HepG2 (cell line): Measurements from ENCODE around the gene ATP6V0A1. TPM values are rescaled to one million over a fixed set of nuclear protein-coding genes. Genes with fewer than 3 reads are reported as not detected.

Source experiments
- FOXP1 ChIP-seq, 2 experiments: fragments of 450-650 bp in 1 of 2; IDR thresholded peaks; 2 replicates each; pipeline ENCODE4 v1.6.1; 2017 to 2018; ENCODE audit warnings: antibody characterized with exemption in 1 of 2
- GABPB1 ChIP-seq: IDR thresholded peaks from 2 replicates; pipeline ENCODE4 v1.6.1; 2016; ENCODE audit warnings: mild to moderate bottlenecking, missing genetic modification reagents, moderate library complexity, missing compliant biosample characterization
- HIVEP1 ChIP-seq: sonication (generic); formaldehyde crosslinking; IDR thresholded peaks from 2 replicates; pipeline ENCODE4 v1.4.0; 2020; ENCODE audit warnings: mild to moderate bottlenecking, missing genetic modification reagents
- HNRNPUL1 ChIP-seq: fragments of 200-400 bp; formaldehyde crosslinking; IDR thresholded peaks from 2 replicates; pipeline ENCODE4 v1.6.1; 2017; ENCODE audit warnings: low read depth, mild to moderate bottlenecking, low read length, moderate library complexity
- IRF2 ChIP-seq: IDR thresholded peaks from 2 replicates; pipeline ENCODE4 v1.6.1; 2018; ENCODE audit warnings: missing genetic modification reagents, missing compliant biosample characterization
- MXD3 ChIP-seq: IDR thresholded peaks from 2 replicates; pipeline ENCODE4 v1.6.1; 2016; ENCODE audit warnings: mild to moderate bottlenecking, missing biosample characterization, missing genetic modification reagents
- NFE2L1 ChIP-seq: sonication (generic); formaldehyde crosslinking; IDR thresholded peaks from 2 replicates; pipeline ENCODE4 v1.4.0; 2020; ENCODE audit warnings: missing genetic modification reagents, mild to moderate bottlenecking, borderline replicate concordance
- NR2F1 ChIP-seq, 2 experiments: fragments of 450-650 bp in 1 of 2; formaldehyde crosslinking in 1 of 2; IDR thresholded peaks; 2 replicates each; pipeline versions ENCODE4 v1.5.0 to v1.6.1; 2016 to 2020; ENCODE audit warnings: mild to moderate bottlenecking in 1 of 2, missing compliant biosample characterization in 1 of 2, missing genetic modification reagents in 1 of 2, moderate library complexity in 1 of 2
- PHF5A ChIP-seq: IDR thresholded peaks from one replicate; pipeline ENCODE4 v1.6.1; 2018; ENCODE audit warnings: low read depth, missing genetic modification reagents; ENCODE audit not compliant: unreplicated experiment
- SNRNP70 ChIP-seq: fragments of 200-400 bp; formaldehyde crosslinking; IDR thresholded peaks from 2 replicates; pipeline ENCODE4 v1.6.1; 2017; ENCODE audit warnings: mild to moderate bottlenecking, low read depth, low read length, moderate library complexity
- STAT5B ChIP-seq: sonication (generic); formaldehyde crosslinking; IDR thresholded peaks from 2 replicates; pipeline ENCODE4 v1.4.0; 2020; ENCODE audit warnings: missing genetic modification reagents
- XRCC5 ChIP-seq: fragments of 200-400 bp; formaldehyde crosslinking; optimal IDR thresholded peaks from 2 replicates; pipeline ENCODE3; 2017; ENCODE audit warnings: mild to moderate bottlenecking, low read length
- ZNF24 ChIP-seq: fragments of 450-650 bp; IDR thresholded peaks from 2 replicates; pipeline ENCODE4 v1.6.1; 2017; ENCODE audit warnings: antibody characterized with exemption, mild to moderate bottlenecking
- ZNF484 ChIP-seq: sonication (generic); formaldehyde crosslinking; IDR thresholded peaks from 2 replicates; pipeline ENCODE4 v1.5.1; 2020; ENCODE audit warnings: mild to moderate bottlenecking, low read depth, missing genetic modification reagents, borderline replicate concordance
- ZNF639 ChIP-seq: conservative IDR thresholded peaks from 2 replicates; pipeline ENCODE4 v1.6.1; 2018; ENCODE audit warnings: missing genetic modification reagents
- ZNF75D ChIP-seq: sonication (generic); formaldehyde crosslinking; IDR thresholded peaks from 2 replicates; pipeline ENCODE4 v1.8.1; 2023; ENCODE audit warnings: missing genetic modification reagents, mild to moderate bottlenecking, borderline replicate concordance
- ZSCAN20 ChIP-seq: sonication (generic); formaldehyde crosslinking; IDR thresholded peaks from 2 replicates; pipeline ENCODE4 v1.4.0; 2020; ENCODE audit warnings: missing genetic modification reagents, mild to moderate bottlenecking, borderline replicate concordance
- polyA plus RNA-seq, 8 experiments: library from polyadenylated mRNA; depleted of rRNA in 3 of 8; stranded (reverse) in 7 of 8; unstranded in 1 of 8; fragments of >200 nt; fragmentation: Illumina TruSeq in 4 of 8; extraction: Trizol in 4 of 8; gene quantifications; 2 replicates each; pipeline versions ENCODE4 v1.2.1 to v1.2.3, GENCODE V29; 2011 to 2016; ENCODE audit warnings: low read depth in 4 of 8, missing spikeins in 1 of 8, mixed read lengths in 1 of 8; ENCODE audit not compliant: insufficient read depth in 1 of 8
- total RNA-seq, 5 experiments: library from RNA; depleted of rRNA; stranded (reverse); fragments of >200 nt; fragmentation: Illumina TruSeq; extraction: Trizol; gene quantifications; 2 replicates each; pipeline ENCODE4 v1.2.3, GENCODE V29; 2016; ENCODE audit warnings: low read depth in 1 of 5
- TF ChIP-seq, protein P1 (sequence below): sonication (generic); formaldehyde crosslinking; IDR thresholded peaks from 2 replicates; pipeline ENCODE4 v1.4.0; 2020; ENCODE audit warnings: mild to moderate bottlenecking, missing genetic modification reagents
- TF ChIP-seq, protein P2 (sequence below): sonication (generic); formaldehyde crosslinking; IDR thresholded peaks from 2 replicates; pipeline ENCODE4 v1.4.0; 2020; ENCODE audit warnings: missing genetic modification reagents
- TF ChIP-seq, protein P3 (sequence below): sonication (generic); formaldehyde crosslinking; IDR thresholded peaks from 2 replicates; pipeline ENCODE4 v1.4.0; 2020; ENCODE audit warnings: mild to moderate bottlenecking, missing genetic modification reagents
- TF ChIP-seq, protein P4 (sequence below): sonication (generic); formaldehyde crosslinking; IDR thresholded peaks from 2 replicates; pipeline ENCODE4 v1.5.0; 2020; ENCODE audit warnings: mild to moderate bottlenecking, missing genetic modification reagents, moderate library complexity

Gene ATP6V0A1
- total and polyA plus RNA-seq, 2 of the 13 experiments (the other 11 are each of a cell fraction or from before 2014, with no cell fraction given): 27.9 to 54.1 TPM

DNA sequence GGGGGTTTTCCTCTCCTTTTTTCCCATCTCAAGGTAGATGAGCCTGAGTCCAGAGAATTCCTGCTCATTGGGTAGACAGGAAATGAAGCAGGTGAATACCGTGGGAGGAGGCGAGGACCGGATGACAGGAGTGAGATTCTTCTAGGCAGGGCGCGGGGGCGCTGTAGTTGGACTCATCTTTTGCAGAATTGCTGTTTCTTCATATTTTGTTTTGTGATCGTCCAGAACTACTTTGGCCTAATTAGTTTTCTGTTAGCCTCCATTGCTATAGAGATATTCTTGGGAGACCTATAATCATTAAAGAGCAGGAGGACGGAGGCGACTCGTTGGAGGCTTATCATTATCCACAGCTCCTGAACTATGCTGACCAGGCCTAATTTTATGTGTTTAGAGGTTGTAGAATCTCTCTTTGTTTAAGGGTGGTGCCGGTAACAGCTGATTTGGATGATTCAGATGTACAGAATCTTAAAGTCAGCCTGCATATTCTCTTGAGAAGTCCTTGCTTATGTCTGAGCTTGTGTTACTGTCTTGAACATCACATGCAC is 650 bp downstream of the ATP6V0A1 start (continued):
- TF ChIP-seq, protein P1, sequence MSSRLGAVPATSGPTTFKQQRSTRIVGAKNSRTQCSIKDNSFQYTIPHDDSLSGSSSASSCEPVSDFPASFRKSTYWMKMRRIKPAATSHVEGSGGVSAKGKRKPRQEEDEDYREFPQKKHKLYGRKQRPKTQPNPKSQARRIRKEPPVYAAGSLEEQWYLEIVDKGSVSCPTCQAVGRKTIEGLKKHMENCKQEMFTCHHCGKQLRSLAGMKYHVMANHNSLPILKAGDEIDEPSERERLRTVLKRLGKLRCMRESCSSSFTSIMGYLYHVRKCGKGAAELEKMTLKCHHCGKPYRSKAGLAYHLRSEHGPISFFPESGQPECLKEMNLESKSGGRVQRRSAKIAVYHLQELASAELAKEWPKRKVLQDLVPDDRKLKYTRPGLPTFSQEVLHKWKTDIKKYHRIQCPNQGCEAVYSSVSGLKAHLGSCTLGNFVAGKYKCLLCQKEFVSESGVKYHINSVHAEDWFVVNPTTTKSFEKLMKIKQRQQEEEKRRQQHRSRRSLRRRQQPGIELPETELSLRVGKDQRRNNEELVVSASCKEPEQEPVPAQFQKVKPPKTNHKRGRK (CRISPR knock-in tag): no peak
- TF ChIP-seq HNRNPUL1 (no peak), MXD3 (no peak), PHF5A (CRISPR knock-in tag) (no peak), ZSCAN20 (CRISPR knock-in tag) (no peak), IRF2 (CRISPR knock-in tag) (0 out of 2 replicates have a peak, but pooled peaks have one; percentile 47), GABPB1 (CRISPR knock-in tag) (no peak), FOXP1 (IDR thresholded peaks at IDR 0.05) (no peak), FOXP1 (CRISPR knock-in tag; IDR thresholded peaks at IDR 0.05) (no peak), ZNF24 (no peak), NR2F1 (CRISPR knock-in tag; IDR thresholded peaks at IDR 0.05) (no peak), XRCC5 (peak; percentile 47), ZNF75D (CRISPR knock-in tag) (no peak), ZNF484 (CRISPR knock-in tag) (no peak), HIVEP1 (CRISPR knock-in tag) (no peak), ZNF639 (CRISPR knock-in tag) (no peak), NFE2L1 (CRISPR knock-in tag) (no peak), SNRNP70 (no peak), STAT5B (CRISPR knock-in tag) (no peak)
- TF ChIP-seq, protein P2, sequence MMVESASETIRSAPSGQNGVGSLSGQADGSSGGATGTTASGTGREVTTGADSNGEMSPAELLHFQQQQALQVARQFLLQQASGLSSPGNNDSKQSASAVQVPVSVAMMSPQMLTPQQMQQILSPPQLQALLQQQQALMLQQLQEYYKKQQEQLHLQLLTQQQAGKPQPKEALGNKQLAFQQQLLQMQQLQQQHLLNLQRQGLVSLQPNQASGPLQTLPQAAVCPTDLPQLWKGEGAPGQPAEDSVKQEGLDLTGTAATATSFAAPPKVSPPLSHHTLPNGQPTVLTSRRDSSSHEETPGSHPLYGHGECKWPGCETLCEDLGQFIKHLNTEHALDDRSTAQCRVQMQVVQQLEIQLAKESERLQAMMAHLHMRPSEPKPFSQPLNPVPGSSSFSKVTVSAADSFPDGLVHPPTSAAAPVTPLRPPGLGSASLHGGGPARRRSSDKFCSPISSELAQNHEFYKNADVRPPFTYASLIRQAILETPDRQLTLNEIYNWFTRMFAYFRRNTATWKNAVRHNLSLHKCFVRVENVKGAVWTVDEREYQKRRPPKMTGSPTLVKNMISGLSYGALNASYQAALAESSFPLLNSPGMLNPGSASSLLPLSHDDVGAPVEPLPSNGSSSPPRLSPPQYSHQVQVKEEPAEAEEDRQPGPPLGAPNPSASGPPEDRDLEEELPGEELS (CRISPR knock-in tag): no peak
- TF ChIP-seq, protein P3, sequence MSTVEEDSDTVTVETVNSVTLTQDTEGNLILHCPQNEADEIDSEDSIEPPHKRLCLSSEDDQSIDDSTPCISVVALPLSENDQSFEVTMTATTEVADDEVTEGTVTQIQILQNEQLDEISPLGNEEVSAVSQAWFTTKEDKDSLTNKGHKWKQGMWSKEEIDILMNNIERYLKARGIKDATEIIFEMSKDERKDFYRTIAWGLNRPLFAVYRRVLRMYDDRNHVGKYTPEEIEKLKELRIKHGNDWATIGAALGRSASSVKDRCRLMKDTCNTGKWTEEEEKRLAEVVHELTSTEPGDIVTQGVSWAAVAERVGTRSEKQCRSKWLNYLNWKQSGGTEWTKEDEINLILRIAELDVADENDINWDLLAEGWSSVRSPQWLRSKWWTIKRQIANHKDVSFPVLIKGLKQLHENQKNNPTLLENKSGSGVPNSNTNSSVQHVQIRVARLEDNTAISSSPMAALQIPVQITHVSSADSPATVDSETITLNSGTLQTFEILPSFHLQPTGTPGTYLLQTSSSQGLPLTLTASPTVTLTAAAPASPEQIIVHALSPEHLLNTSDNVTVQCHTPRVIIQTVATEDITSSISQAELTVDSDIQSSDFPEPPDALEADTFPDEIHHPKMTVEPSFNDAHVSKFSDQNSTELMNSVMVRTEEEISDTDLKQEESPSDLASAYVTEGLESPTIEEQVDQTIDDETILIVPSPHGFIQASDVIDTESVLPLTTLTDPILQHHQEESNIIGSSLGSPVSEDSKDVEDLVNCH (CRISPR knock-in tag): no peak
- TF ChIP-seq, protein P4, sequence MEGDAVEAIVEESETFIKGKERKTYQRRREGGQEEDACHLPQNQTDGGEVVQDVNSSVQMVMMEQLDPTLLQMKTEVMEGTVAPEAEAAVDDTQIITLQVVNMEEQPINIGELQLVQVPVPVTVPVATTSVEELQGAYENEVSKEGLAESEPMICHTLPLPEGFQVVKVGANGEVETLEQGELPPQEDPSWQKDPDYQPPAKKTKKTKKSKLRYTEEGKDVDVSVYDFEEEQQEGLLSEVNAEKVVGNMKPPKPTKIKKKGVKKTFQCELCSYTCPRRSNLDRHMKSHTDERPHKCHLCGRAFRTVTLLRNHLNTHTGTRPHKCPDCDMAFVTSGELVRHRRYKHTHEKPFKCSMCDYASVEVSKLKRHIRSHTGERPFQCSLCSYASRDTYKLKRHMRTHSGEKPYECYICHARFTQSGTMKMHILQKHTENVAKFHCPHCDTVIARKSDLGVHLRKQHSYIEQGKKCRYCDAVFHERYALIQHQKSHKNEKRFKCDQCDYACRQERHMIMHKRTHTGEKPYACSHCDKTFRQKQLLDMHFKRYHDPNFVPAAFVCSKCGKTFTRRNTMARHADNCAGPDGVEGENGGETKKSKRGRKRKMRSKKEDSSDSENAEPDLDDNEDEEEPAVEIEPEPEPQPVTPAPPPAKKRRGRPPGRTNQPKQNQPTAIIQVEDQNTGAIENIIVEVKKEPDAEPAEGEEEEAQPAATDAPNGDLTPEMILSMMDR: peak; percentile 77
